DOHH2 (cell line): ENCODE data around the gene IL1R1.

ENCODE experiments used
- H3F3A ChIP-seq: fragments of 200-600 bp; sonication (generic), shearing (Covaris generic); 2 replicates; pipeline ENCODE4 v1.6.0; 2016; ENCODE audit warnings: antibody characterized with exemption, mild to moderate bottlenecking; ENCODE audit not compliant: control insufficient read depth, insufficient read depth
- H3K27ac ChIP-seq: fragments of 200-600 bp; sonication (generic); 2 replicates; pipeline ENCODE4 v1.5.1; 2014; ENCODE audit warnings: low read depth, mild to moderate bottlenecking, low read length, moderate library complexity
- H3K27me3 ChIP-seq: fragments of 200-600 bp; sonication (generic); 2 replicates; pipeline ENCODE4 v1.6.1; 2014; ENCODE audit warnings: mild to moderate bottlenecking, low read length, mixed read lengths; ENCODE audit not compliant: control insufficient read depth
- H3K36me3 ChIP-seq: fragments of 200-600 bp; sonication (generic); 2 replicates; pipeline ENCODE4 v1.6.1; 2014; ENCODE audit warnings: mild to moderate bottlenecking, low read length, moderate library complexity, mixed read lengths; ENCODE audit not compliant: control insufficient read depth
- H3K4me1 ChIP-seq: fragments of 200-600 bp; sonication (generic); 2 replicates; pipeline ENCODE4 v1.6.1; 2014; ENCODE audit warnings: mild to moderate bottlenecking, low read length, mixed read lengths; ENCODE audit not compliant: control insufficient read depth
- H3K4me2 ChIP-seq: fragments of 200-600 bp; sonication (generic); 2 replicates; pipeline ENCODE4 v1.6.0; 2014; ENCODE audit warnings: mild to moderate bottlenecking, low read length, moderate library complexity
- H3K4me3 ChIP-seq: fragments of 200-600 bp; sonication (generic); 2 replicates; pipeline ENCODE4 v1.5.1; 2014; ENCODE audit warnings: mild to moderate bottlenecking, low read length, mixed read lengths
- H3K79me2 ChIP-seq: fragments of 200-600 bp; sonication (generic); 2 replicates; pipeline ENCODE4 v1.6.1; 2014; ENCODE audit warnings: mild to moderate bottlenecking, low read length, mixed read lengths; ENCODE audit not compliant: control insufficient read depth
- H3K9me2 ChIP-seq: fragments of 200-600 bp; sonication (generic); replicated peaks from 2 replicates; pipeline ENCODE4 v1.6.1; 2014; ENCODE audit warnings: mild to moderate bottlenecking, low read length, mixed read lengths; ENCODE audit not compliant: control insufficient read depth
- H3K9me3 ChIP-seq: fragments of 200-600 bp; sonication (generic); 2 replicates; pipeline ENCODE4 v1.6.1; 2014; ENCODE audit warnings: antibody characterized with exemption, low read length, mixed read lengths; ENCODE audit not compliant: control insufficient read depth, insufficient read depth
- H4K20me1 ChIP-seq: fragments of 200-600 bp; sonication (generic); 2 replicates; pipeline ENCODE4 v1.6.0; 2014; ENCODE audit warnings: low read depth, mild to moderate bottlenecking, antibody characterized with exemption, low read length, moderate library complexity; ENCODE audit not compliant: control insufficient read depth, insufficient read depth
- CTCF ChIP-seq: fragments of 200-600 bp; sonication (generic); IDR thresholded peaks from one replicate; pipeline ENCODE4 v1.5.1; 2014; ENCODE audit warnings: antibody characterized with exemption, mild to moderate bottlenecking, low read depth, low read length; ENCODE audit not compliant: poor library complexity, severe bottlenecking
- EZH2phosphoT487 ChIP-seq: fragments of 200-600 bp; sonication (generic); IDR thresholded peaks from 2 replicates; pipeline ENCODE4 v1.6.1; 2017; ENCODE audit warnings: borderline replicate concordance, mild to moderate bottlenecking, antibody characterized with exemption, low read length, moderate library complexity, mixed read lengths

Gene IL1R1

GRCh38 chr2:102116630-102117471 is 25.7 kb upstream of the IL1R1 start:
- Histone ChIP-seq H3K27me3 (no peaks in the 10 kb centered on the region), H3K9me2 (no peaks in the 10 kb centered on the region), H4K20me1 (no peaks in the 10 kb centered on the region), H3F3A (no peaks in the 10 kb centered on the region), H3K79me2 (no peaks in the 10 kb centered on the region), H3K27ac (no peak overlapping the region), H3K9me3 (no peaks in the 10 kb centered on the region), H3K4me3 (no peak overlapping the region), H3K4me2 (no peak overlapping the region), H3K36me3 (no peaks in the 10 kb centered on the region), H3K4me1 (no peaks in the 10 kb centered on the region)
- TF ChIP-seq CTCF (no peak), EZH2phosphoT487 (no peak)

- H3K9me2 ChIP-seq: no peaks in the 10 kb centered on the region
- no peaks in the 10 kb centered on the region for H3K79me2 ChIP-seq
- H3K9me3 ChIP-seq: no peaks in the 10 kb centered on the region
- H3K36me3 ChIP-seq: no peaks in the 10 kb centered on the region
- H3K27me3 ChIP-seq: no peaks in the 10 kb centered on the region
- H3K4me3 ChIP-seq: no peak overlapping the region
- H3K27ac ChIP-seq: no peak overlapping the region
- no peaks in the 10 kb centered on the region for H3F3A ChIP-seq
- H3K4me1 ChIP-seq: no peaks in the 10 kb centered on the region
- TF ChIP-seq EZH2phosphoT487 (no peak), CTCF (no peak)
- no peak overlapping the region for H3K4me2 ChIP-seq
- H4K20me1 ChIP-seq: no peaks in the 10 kb centered on the region
These were observed 25.1 kb upstream of the IL1R1 start for GRCh38 chr2:102117472-102117858.

- Histone ChIP-seq H3K27ac (no peak overlapping the region), H3K4me3 (no peak overlapping the region), H3K79me2 (no peaks in the 10 kb centered on the region), H3K9me3 (no peaks in the 10 kb centered on the region), H3K4me1 (no peaks in the 10 kb centered on the region), H3K27me3 (no peaks in the 10 kb centered on the region), H3K4me2 (no peak overlapping the region), H3K36me3 (no peaks in the 10 kb centered on the region), H4K20me1 (no peaks in the 10 kb centered on the region), H3F3A (no peaks in the 10 kb centered on the region), H3K9me2 (no peaks in the 10 kb centered on the region)
- TF ChIP-seq CTCF (no peak), EZH2phosphoT487 (no peak)
These were observed 23.3 kb upstream of the IL1R1 start for GRCh38 chr2:102119255-102119654.
